GM21619 (cell line): ENCODE data around the gene NABP1.
A peak's percentile ranks its signal among the peaks of the same experiment; 100 is the strongest.
"Not testable (repeated sequence)": the region's sequence is repeated elsewhere in the genome, so short reads cannot be mapped to it uniquely, and the experiment has no call there.

Source experiments
- ATAC-seq: cut with Tn5 transposase; IDR thresholded peaks from one replicate; pipeline ENCODE4 v1.9.1; 2021; ENCODE audit not compliant: unreplicated experiment

Gene NABP1

GRCh38 chr2:191677646-191678436, at the start of gene NABP1:
Gene NABP1, plus strand, starts transcription at chr2:191678136. Its CDS starts 479 bp downstream, at chr2:191678615.
- peak; percentile 58 for ATAC-seq

- ATAC-seq = peak; percentile 51
These were observed 48.9 kb upstream of the NABP1 start for GRCh38 chr2:191629001-191629453.

GRCh38 chr2:191629976-191630712, 47.8 kb upstream of the NABP1 start:
- ATAC-seq = no peak

- ATAC-seq = no peak
These were observed 46.2 kb upstream of the NABP1 start for GRCh38 chr2:191631754-191632153.

GRCh38 chr2:191632426-191632825, 45.5 kb upstream of the NABP1 start:
- ATAC-seq = no peak

- ATAC-seq = no peak
These were observed 43.1 kb upstream of the NABP1 start for GRCh38 chr2:191634791-191635190.

- peak; percentile 65 for ATAC-seq
These were observed 42.4 kb upstream of the NABP1 start for GRCh38 chr2:191635333-191636234.

GRCh38 chr2:191636235-191636543, 41.7 kb upstream of the NABP1 start:
- ATAC-seq = no peak

- no peak for ATAC-seq
These were observed 41.4 kb upstream of the NABP1 start for GRCh38 chr2:191636586-191636985.

- ATAC-seq = peak; percentile 66
These were observed 40.5 kb upstream of the NABP1 start for GRCh38 chr2:191637182-191638078.

GRCh38 chr2:191638079-191638801, 39.7 kb upstream of the NABP1 start:
- ATAC-seq = peak; percentile 32

- peak; percentile 43 for ATAC-seq
These were observed 39.1 kb upstream of the NABP1 start for GRCh38 chr2:191638802-191639172.

GRCh38 chr2:191641609-191642008, 36.3 kb upstream of the NABP1 start:
- no peak for ATAC-seq

- no peak for ATAC-seq
These were observed 35.4 kb upstream of the NABP1 start for GRCh38 chr2:191642541-191642940.

- no peak for ATAC-seq
These were observed 34.5 kb upstream of the NABP1 start for GRCh38 chr2:191643429-191643828.

- not testable (repeated sequence) for ATAC-seq
These were observed 33.3 kb upstream of the NABP1 start for GRCh38 chr2:191644613-191645012.

GRCh38 chr2:191645032-191645431, 32.9 kb upstream of the NABP1 start:
- ATAC-seq = no peak

GRCh38 chr2:191645434-191646162, 32.3 kb upstream of the NABP1 start:
- no peak for ATAC-seq
